ENCODE measurements around the gene RPTOR. TPM values are rescaled to one million over a fixed set of nuclear protein-coding genes. Genes with fewer than 3 reads are reported as not detected.
A peak's percentile ranks its signal among the peaks of the same experiment; 100 is the strongest.

RPTOR gene
- total RNA-seq, 1 donor from 2014 or later, result 65.9 TPM

GRCh38 chr17:80605326-80606066 is 60.9 kb downstream of the RPTOR start:
- ChIA-PET CTCF (no interaction called here), POLR2A (interaction anchor here (0.7 to 1.4 kb wide), 3 partner anchors 151 to 272 kb away, joined by 3 to 5 read pairs (median 3); no protein-coding TSS in a partner anchor)
- Mint-ChIP-seq H3K27me3 (no peaks in the 10 kb centered on the region), H3K36me3 (ENCODE audit: low read depth) (peaks cover 6% of the 10 kb centered on the region), H3K27ac (peak overlapping the region; percentile 79), H3K4me3 (peak overlapping the region; percentile 48), H3K4me1 (peaks cover 53% of the 10 kb centered on the region), H3K9me3 (no peaks in the 10 kb centered on the region)
- ATAC-seq (ENCODE audit: low read depth) (peak; percentile 94), DNase-seq (peak; percentile 25)
- TF ChIP-seq CTCF (IDR thresholded peaks at IDR 0.05), result no peak
- intact Hi-C loops (cut with micrococcal nuclease), result loop anchor here (1.0 to 5.0 kb wide), 4 partner anchors 52 to 272 kb away; no protein-coding TSS in a partner anchor

GRCh38 chr17:80608326-80608725 is 63.7 kb downstream of the RPTOR start:
- intact Hi-C loops (cut with micrococcal nuclease), result loop anchor here (5.0 kb wide), 1 partner anchor 49 kb away; no protein-coding TSS in a partner anchor
- ATAC-seq (ENCODE audit: low read depth) (no peak), DNase-seq (no peak)
- no peak for TF ChIP-seq CTCF (IDR thresholded peaks at IDR 0.05)
- Mint-ChIP-seq H3K4me3 (no peak overlapping the region), H3K36me3 (ENCODE audit: low read depth) (peaks cover 2% of the 10 kb centered on the region), H3K9me3 (no peaks in the 10 kb centered on the region), H3K27ac (no peak overlapping the region), H3K27me3 (no peaks in the 10 kb centered on the region), H3K4me1 (peaks cover 56% of the 10 kb centered on the region)
- ChIA-PET POLR2A (no interaction called here), CTCF (no interaction called here)

GRCh38 chr17:80609757-80610156 is 65.1 kb downstream of the RPTOR start:
- Mint-ChIP-seq H3K36me3 (ENCODE audit: low read depth) (peaks cover 2% of the 10 kb centered on the region), H3K9me3 (no peaks in the 10 kb centered on the region), H3K4me1 (peaks cover 47% of the 10 kb centered on the region), H3K27ac (no peak overlapping the region), H3K4me3 (no peak overlapping the region), H3K27me3 (no peaks in the 10 kb centered on the region)
- no peak for DNase-seq
- no peak for ATAC-seq (ENCODE audit: low read depth)
- ChIA-PET CTCF (no interaction called here), POLR2A (no interaction called here)
- TF ChIP-seq CTCF (IDR thresholded peaks at IDR 0.05), result no peak
- intact Hi-C loops (cut with micrococcal nuclease), result loop anchor here (5.0 kb wide), 1 partner anchor 48 kb away; no protein-coding TSS in a partner anchor

GRCh38 chr17:80611816-80612215 is 67.2 kb downstream of the RPTOR start:
- no peak for DNase-seq
- Mint-ChIP-seq H3K27ac (no peak overlapping the region), H3K36me3 (ENCODE audit: low read depth) (peaks cover 2% of the 10 kb centered on the region), H3K4me3 (no peak overlapping the region), H3K9me3 (no peaks in the 10 kb centered on the region), H3K4me1 (peaks cover 37% of the 10 kb centered on the region), H3K27me3 (no peaks in the 10 kb centered on the region)
- ChIA-PET CTCF (no interaction called here), POLR2A (no interaction called here)
- TF ChIP-seq CTCF (IDR thresholded peaks at IDR 0.05), result no peak
- intact Hi-C loops (cut with micrococcal nuclease), result no loop called here
- no peak for ATAC-seq (ENCODE audit: low read depth)

GRCh38 chr17:80612997-80613731 is 68.5 kb downstream of the RPTOR start:
- ChIA-PET POLR2A (no interaction called here), CTCF (no interaction called here)
- no peak for TF ChIP-seq CTCF (IDR thresholded peaks at IDR 0.05)
- ATAC-seq (ENCODE audit: low read depth) (no peak), DNase-seq (no peak)
- Mint-ChIP-seq H3K36me3 (ENCODE audit: low read depth) (peaks cover 2% of the 10 kb centered on the region), H3K4me1 (peaks cover 37% of the 10 kb centered on the region), H3K9me3 (no peaks in the 10 kb centered on the region), H3K4me3 (peak overlapping the region; percentile 20), H3K27me3 (no peaks in the 10 kb centered on the region), H3K27ac (peak overlapping the region; percentile 6)
- intact Hi-C loops (cut with micrococcal nuclease), result no loop called here
